ENCODE measurements around the gene BPHL. TPM values are rescaled to one million over a fixed set of nuclear protein-coding genes. Genes with fewer than 3 reads are reported as not detected.

Gene BPHL
- total and polyA plus RNA-seq, 10 of the 15 experiments (the other 5 are each of a cell fraction or from before 2014, with no cell fraction given) = 8.0 to 17.8 (median 12.4) TPM

DNA sequence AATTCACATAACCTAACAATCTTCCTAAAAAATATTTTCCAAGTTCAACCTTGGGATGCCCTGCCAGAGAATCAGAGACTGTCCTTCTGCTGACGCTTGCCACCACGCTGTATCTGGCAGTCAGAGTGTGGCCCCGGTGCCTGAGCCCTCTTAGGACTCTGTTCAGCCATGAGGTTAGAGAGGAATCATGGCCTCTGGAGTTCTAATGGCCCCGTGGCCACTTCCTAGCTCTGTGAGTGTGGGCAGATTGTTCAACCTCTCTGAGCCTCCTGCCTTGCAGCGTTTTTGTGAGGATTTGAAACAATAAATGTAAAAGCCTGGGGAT lies 2.2 kb downstream of the BPHL start (continued):
- TF ChIP-seq, protein P1, sequence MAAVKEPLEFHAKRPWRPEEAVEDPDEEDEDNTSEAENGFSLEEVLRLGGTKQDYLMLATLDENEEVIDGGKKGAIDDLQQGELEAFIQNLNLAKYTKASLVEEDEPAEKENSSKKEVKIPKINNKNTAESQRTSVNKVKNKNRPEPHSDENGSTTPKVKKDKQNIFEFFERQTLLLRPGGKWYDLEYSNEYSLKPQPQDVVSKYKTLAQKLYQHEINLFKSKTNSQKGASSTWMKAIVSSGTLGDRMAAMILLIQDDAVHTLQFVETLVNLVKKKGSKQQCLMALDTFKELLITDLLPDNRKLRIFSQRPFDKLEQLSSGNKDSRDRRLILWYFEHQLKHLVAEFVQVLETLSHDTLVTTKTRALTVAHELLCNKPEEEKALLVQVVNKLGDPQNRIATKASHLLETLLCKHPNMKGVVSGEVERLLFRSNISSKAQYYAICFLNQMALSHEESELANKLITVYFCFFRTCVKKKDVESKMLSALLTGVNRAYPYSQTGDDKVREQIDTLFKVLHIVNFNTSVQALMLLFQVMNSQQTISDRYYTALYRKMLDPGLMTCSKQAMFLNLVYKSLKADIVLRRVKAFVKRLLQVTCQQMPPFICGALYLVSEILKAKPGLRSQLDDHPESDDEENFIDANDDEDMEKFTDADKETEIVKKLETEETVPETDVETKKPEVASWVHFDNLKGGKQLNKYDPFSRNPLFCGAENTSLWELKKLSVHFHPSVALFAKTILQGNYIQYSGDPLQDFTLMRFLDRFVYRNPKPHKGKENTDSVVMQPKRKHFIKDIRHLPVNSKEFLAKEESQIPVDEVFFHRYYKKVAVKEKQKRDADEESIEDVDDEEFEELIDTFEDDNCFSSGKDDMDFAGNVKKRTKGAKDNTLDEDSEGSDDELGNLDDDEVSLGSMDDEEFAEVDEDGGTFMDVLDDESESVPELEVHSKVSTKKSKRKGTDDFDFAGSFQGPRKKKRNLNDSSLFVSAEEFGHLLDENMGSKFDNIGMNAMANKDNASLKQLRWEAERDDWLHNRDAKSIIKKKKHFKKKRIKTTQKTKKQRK (IDR thresholded peaks at IDR 0.05; ENCODE audit: low read depth, low read length) = no peak
- TF ChIP-seq TARDBP (IDR thresholded peaks at IDR 0.05; ENCODE audit: borderline replicate concordance) (no peak), SPI1 (IDR thresholded peaks at IDR 0.05; ENCODE audit: borderline replicate concordance, insufficient read depth, low read depth, low read length) (no peak)

DNA sequence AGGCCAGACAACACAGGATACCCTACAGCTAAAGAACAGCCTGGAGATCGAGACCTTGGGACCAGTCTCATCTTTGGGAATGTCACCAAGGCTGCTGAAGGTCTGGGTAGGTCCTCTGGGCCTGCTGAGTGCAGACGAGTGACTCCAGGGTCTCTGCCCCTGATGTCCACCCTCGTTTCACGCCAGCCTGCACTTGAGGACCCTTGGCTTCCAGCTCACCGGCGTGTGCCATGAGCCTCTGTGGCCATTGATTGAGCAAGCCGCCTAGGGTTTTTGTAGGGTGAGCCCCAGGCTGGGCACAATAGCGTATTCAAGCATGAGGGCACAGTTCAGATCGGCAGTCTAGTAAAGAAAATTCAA lies 4.3 kb downstream of the BPHL start:
- H4K20me1 ChIP-seq (ENCODE audit: control insufficient read depth, insufficient read depth) = no peaks in the 10 kb centered on the region
- no TSS peak for BruUV-seq (replicated peaks)
- TF ChIP-seq GABPA (IDR thresholded peaks at IDR 0.05; ENCODE audit: low read depth) = no peak
- no peak for TF ChIP-seq BMI1 (IDR thresholded peaks at IDR 0.05; ENCODE audit: borderline replicate concordance)
- TF ChIP-seq HDAC6 (IDR thresholded peaks at IDR 0.05; ENCODE audit: unreplicated experiment) = no peak
- no peak for TF ChIP-seq PML (IDR thresholded peaks at IDR 0.05; ENCODE audit: low read length)
- TF ChIP-seq, protein P2, sequence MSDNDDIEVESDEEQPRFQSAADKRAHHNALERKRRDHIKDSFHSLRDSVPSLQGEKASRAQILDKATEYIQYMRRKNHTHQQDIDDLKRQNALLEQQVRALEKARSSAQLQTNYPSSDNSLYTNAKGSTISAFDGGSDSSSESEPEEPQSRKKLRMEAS (IDR thresholded peaks at IDR 0.05; ENCODE audit: low read depth, low read length) = no peak
- TF ChIP-seq ZBED1 (IDR thresholded peaks at IDR 0.05; ENCODE audit: borderline replicate concordance) = no peak
- TF ChIP-seq, protein P3, sequence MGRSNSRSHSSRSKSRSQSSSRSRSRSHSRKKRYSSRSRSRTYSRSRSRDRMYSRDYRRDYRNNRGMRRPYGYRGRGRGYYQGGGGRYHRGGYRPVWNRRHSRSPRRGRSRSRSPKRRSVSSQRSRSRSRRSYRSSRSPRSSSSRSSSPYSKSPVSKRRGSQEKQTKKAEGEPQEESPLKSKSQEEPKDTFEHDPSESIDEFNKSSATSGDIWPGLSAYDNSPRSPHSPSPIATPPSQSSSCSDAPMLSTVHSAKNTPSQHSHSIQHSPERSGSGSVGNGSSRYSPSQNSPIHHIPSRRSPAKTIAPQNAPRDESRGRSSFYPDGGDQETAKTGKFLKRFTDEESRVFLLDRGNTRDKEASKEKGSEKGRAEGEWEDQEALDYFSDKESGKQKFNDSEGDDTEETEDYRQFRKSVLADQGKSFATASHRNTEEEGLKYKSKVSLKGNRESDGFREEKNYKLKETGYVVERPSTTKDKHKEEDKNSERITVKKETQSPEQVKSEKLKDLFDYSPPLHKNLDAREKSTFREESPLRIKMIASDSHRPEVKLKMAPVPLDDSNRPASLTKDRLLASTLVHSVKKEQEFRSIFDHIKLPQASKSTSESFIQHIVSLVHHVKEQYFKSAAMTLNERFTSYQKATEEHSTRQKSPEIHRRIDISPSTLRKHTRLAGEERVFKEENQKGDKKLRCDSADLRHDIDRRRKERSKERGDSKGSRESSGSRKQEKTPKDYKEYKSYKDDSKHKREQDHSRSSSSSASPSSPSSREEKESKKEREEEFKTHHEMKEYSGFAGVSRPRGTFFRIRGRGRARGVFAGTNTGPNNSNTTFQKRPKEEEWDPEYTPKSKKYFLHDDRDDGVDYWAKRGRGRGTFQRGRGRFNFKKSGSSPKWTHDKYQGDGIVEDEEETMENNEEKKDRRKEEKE (IDR thresholded peaks at IDR 0.05) = no peak
- no peak for TF ChIP-seq BHLHE40 (IDR thresholded peaks at IDR 0.05; ENCODE audit: borderline replicate concordance in 1 of 2, low read depth in 2 of 2, low read length in 1 of 2)
- no peak for TF ChIP-seq SIX5 (IDR thresholded peaks at IDR 0.05; ENCODE audit: low read depth, low read length, severe bottlenecking)
- TF ChIP-seq, protein P4, sequence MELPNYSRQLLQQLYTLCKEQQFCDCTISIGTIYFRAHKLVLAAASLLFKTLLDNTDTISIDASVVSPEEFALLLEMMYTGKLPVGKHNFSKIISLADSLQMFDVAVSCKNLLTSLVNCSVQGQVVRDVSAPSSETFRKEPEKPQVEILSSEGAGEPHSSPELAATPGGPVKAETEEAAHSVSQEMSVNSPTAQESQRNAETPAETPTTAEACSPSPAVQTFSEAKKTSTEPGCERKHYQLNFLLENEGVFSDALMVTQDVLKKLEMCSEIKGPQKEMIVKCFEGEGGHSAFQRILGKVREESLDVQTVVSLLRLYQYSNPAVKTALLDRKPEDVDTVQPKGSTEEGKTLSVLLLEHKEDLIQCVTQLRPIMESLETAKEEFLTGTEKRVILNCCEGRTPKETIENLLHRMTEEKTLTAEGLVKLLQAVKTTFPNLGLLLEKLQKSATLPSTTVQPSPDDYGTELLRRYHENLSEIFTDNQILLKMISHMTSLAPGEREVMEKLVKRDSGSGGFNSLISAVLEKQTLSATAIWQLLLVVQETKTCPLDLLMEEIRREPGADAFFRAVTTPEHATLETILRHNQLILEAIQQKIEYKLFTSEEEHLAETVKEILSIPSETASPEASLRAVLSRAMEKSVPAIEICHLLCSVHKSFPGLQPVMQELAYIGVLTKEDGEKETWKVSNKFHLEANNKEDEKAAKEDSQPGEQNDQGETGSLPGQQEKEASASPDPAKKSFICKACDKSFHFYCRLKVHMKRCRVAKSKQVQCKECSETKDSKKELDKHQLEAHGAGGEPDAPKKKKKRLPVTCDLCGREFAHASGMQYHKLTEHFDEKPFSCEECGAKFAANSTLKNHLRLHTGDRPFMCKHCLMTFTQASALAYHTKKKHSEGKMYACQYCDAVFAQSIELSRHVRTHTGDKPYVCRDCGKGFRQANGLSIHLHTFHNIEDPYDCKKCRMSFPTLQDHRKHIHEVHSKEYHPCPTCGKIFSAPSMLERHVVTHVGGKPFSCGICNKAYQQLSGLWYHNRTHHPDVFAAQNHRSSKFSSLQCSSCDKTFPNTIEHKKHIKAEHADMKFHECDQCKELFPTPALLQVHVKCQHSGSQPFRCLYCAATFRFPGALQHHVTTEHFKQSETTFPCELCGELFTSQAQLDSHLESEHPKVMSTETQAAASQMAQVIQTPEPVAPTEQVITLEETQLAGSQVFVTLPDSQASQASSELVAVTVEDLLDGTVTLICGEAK (IDR thresholded peaks at IDR 0.05; ENCODE audit: borderline replicate concordance) = no peak

More for the DNA sequence above, 4.3 kb downstream of the BPHL start:
- no peak for ATAC-seq
- H3K4me2 ChIP-seq (ENCODE audit: control insufficient read depth, insufficient read depth) = no peak overlapping the region
- H3K36me3 ChIP-seq (ENCODE audit: control insufficient read depth in 2 of 2, insufficient read depth in 2 of 2, low read length in 1 of 2) = no peaks in the 10 kb centered on the region
- CTCF ChIA-PET = no interaction called here
- intact Hi-C loops (cut with micrococcal nuclease; ENCODE audit: unreplicated experiment) (no loop called here), in situ Hi-C loops (cut with MboI) (no loop called here)
- no peak for FAIRE-seq
- H3K27me3 ChIP-seq (replicated peaks in 1 of 2; ENCODE audit: control insufficient read depth in 2 of 2, insufficient read depth in 2 of 2, low read length in 1 of 2) = no peaks in the 10 kb centered on the region
- POLR2A ChIA-PET = interaction anchor here (0.9 kb wide), 1 partner anchor 131 kb away, joined by 3 read pairs; no protein-coding TSS in a partner anchor
- RAD21 ChIA-PET (ENCODE audit: unreplicated experiment) = no interaction called here
- H3K9ac ChIP-seq (ENCODE audit: control insufficient read depth, insufficient read depth, low read length) = no peak overlapping the region
- no peak overlapping the region for H2AFZ ChIP-seq (ENCODE audit: control insufficient read depth, low read depth, low read length)
- 87% methylated on average over 9 of the region's 9 CpGs for WGBS (ENCODE audit: insufficient coverage, insufficient replicate concordance, low lambda C conversion rate, missing lambda C conversion rate)
- H3K9me3 ChIP-seq (replicated peaks; ENCODE audit: control insufficient read depth, insufficient read depth, low read length) = no peaks in the 10 kb centered on the region
- H3K27ac ChIP-seq (ENCODE audit: control insufficient read depth, insufficient read depth) = no peak overlapping the region
- no peak for DNase-seq (ENCODE audit: low read depth, low spot score)
- peaks cover 9% of the 10 kb centered on the region; the same call in 1 of the 2 replicates for H3K4me1 ChIP-seq (ENCODE audit: control insufficient read depth, insufficient read depth, low read length)
- no peak overlapping the region for H3K4me3 ChIP-seq
- no peaks in the 10 kb centered on the region for H3K79me2 ChIP-seq (ENCODE audit: control insufficient read depth, insufficient read depth, low read length)
- SMC1A ChIA-PET (ENCODE audit: uncharacterized antibody, unreplicated experiment) = interaction anchor here (0.6 kb wide), 1 partner anchor 620 kb away, joined by 3 read pairs; no protein-coding TSS in a partner anchor
